CD14-positive monocyte (primary cell): Measurements from ENCODE around the gene CDV3. TPM values are rescaled to one million over a fixed set of nuclear protein-coding genes. Genes with fewer than 3 reads are reported as not detected.

ENCODE experiments used
- DNase-seq, 3 donors: peaks; one replicate each; pipeline ENCODE4 v3.0.0-alpha.2; 2011 to 2022
- H2AFZ ChIP-seq: 2 replicates; pipeline ENCODE4 v1.6.0; 2012; ENCODE audit warnings: mild to moderate bottlenecking, low read depth, low read length, inconsistent platforms; ENCODE audit not compliant: insufficient read depth, poor library complexity, severe bottlenecking
- H3K27ac ChIP-seq, 2 donors: 1 replicate in 1 of 2; 2 replicates in 1 of 2; pipeline ENCODE4 v1.5.1; 2012 to 2013; ENCODE audit warnings: low read length in 2 of 2, control low read depth in 1 of 2, inconsistent platforms in 1 of 2, low read depth in 1 of 2, mild to moderate bottlenecking in 1 of 2
- H3K27me3 ChIP-seq, 2 donors: one replicate each; pipeline versions ENCODE4 v1.6.0 to v1.6.1; 2011 to 2013; ENCODE audit warnings: low read length in 2 of 2; ENCODE audit not compliant: control insufficient read depth in 2 of 2, insufficient read depth in 2 of 2
- H3K36me3 ChIP-seq, 2 donors: replicated peaks in 1 of 2; 1 replicate in 1 of 2; 2 replicates in 1 of 2; pipeline versions ENCODE4 v1.5.1 to v1.6.1; 2012 to 2013; ENCODE audit warnings: low read length in 2 of 2, control low read depth in 1 of 2, inconsistent platforms in 1 of 2, mild to moderate bottlenecking in 1 of 2; ENCODE audit not compliant: insufficient read depth in 2 of 2, control insufficient read depth in 1 of 2
- H3K4me1 ChIP-seq, 2 donors: 1 replicate in 1 of 2; 2 replicates in 1 of 2; pipeline versions ENCODE4 v1.5.1 to v1.6.1; 2012 to 2013; ENCODE audit warnings: low read length in 2 of 2, control low read depth in 1 of 2, inconsistent platforms in 1 of 2, mild to moderate bottlenecking in 1 of 2, moderate library complexity in 1 of 2; ENCODE audit not compliant: insufficient read depth in 2 of 2, control insufficient read depth in 1 of 2
- H3K4me2 ChIP-seq: replicated peaks from 2 replicates; pipeline ENCODE3; 2012; ENCODE audit warnings: low read length, moderate library complexity, mild to moderate bottlenecking; ENCODE audit not compliant: poor library complexity, severe bottlenecking; ENCODE audit errors: extremely low read depth
- H3K4me3 ChIP-seq, 3 experiments: fragments of 200-600 bp in 1 of 3; sonication (generic) in 1 of 3; replicated peaks in 1 of 3; 1 replicate in 2 of 3; 2 replicates in 1 of 3; pipeline ENCODE4 v1.5.1; 2011 to 2013; ENCODE audit warnings: low read length in 3 of 3, mild to moderate bottlenecking in 3 of 3, control low read depth in 2 of 3, low read depth in 2 of 3, inconsistent platforms in 1 of 3, moderate library complexity in 1 of 3
- H3K79me2 ChIP-seq: 2 replicates; pipeline ENCODE4 v1.6.0; 2012; ENCODE audit warnings: mild to moderate bottlenecking, control low read depth, inconsistent platforms, low read length, moderate library complexity; ENCODE audit not compliant: insufficient read depth
- H3K9ac ChIP-seq: 2 replicates; pipeline ENCODE4 v1.6.0; 2017; ENCODE audit warnings: low read length, mild to moderate bottlenecking; ENCODE audit not compliant: insufficient read depth, poor library complexity, severe bottlenecking
- H3K9me3 ChIP-seq, 2 donors: replicated peaks in 1 of 2; 1 replicate in 1 of 2; 2 replicates in 1 of 2; pipeline versions ENCODE4 v1.5.1 to v1.6.1; 2012 to 2013; ENCODE audit warnings: low read length in 2 of 2, control low read depth in 1 of 2; ENCODE audit not compliant: control insufficient read depth in 1 of 2, insufficient read depth in 1 of 2
- H4K20me1 ChIP-seq: 2 replicates; pipeline ENCODE4 v1.6.0; 2012; ENCODE audit warnings: mild to moderate bottlenecking, low read length, control low read depth, moderate library complexity; ENCODE audit not compliant: insufficient read depth
- H3K27ac Mint-ChIP-seq, 7 donors: one replicate each; pipeline ENCODE4 v1.8.0; 2020; ENCODE audit warnings: mild to moderate bottlenecking in 7 of 7, mixed read lengths in 7 of 7, moderate library complexity in 6 of 7, inconsistent platforms in 2 of 7
- H3K27me3 Mint-ChIP-seq, 3 donors: one replicate each; pipeline ENCODE4 v1.8.0; 2021 to 2022; ENCODE audit warnings: low read depth in 3 of 3, mild to moderate bottlenecking in 3 of 3, mixed read lengths in 3 of 3, moderate library complexity in 3 of 3, inconsistent platforms in 1 of 3
- H3K36me3 Mint-ChIP-seq, 2 donors: one replicate each; pipeline ENCODE4 v1.8.0; 2020; ENCODE audit warnings: mixed read lengths in 2 of 2, inconsistent platforms in 1 of 2, mild to moderate bottlenecking in 1 of 2
- H3K4me1 Mint-ChIP-seq: one replicate; pipeline ENCODE4 v1.8.0; 2020; ENCODE audit warnings: mild to moderate bottlenecking, mixed read lengths
- H3K4me3 Mint-ChIP-seq, 2 donors: one replicate each; pipeline ENCODE4 v1.8.0; 2020; ENCODE audit warnings: mild to moderate bottlenecking in 2 of 2, mixed read lengths in 2 of 2, moderate library complexity in 1 of 2
- H3K9me3 Mint-ChIP-seq, 7 donors: one replicate each; pipeline ENCODE4 v1.8.0; 2020 to 2022; ENCODE audit warnings: mixed read lengths in 7 of 7, mild to moderate bottlenecking in 6 of 7, moderate library complexity in 6 of 7, inconsistent platforms in 2 of 7
- CTCF ChIP-seq: fragments of 200-600 bp; IDR thresholded peaks from one replicate; pipeline ENCODE4 v1.8.0; 2022; ENCODE audit warnings: antibody characterized with exemption, mild to moderate bottlenecking
- WGBS: methylation state at CpG from one replicate; pipeline ENCODE4 v1.1.5; 2013; ENCODE audit warnings: missing lambda C conversion rate; ENCODE audit not compliant: insufficient coverage; 5-methylcytosine and 5-hydroxymethylcytosine counted together
- intact Hi-C, 2 donors: fragments of 100-400 bp; cut with micrococcal nuclease; formaldehyde crosslinking; loops; one replicate each; pipeline versions ENCODE4 v1.15.0 to v1.15.1; 2023
- polyA plus RNA-seq, 3 donors: library from polyadenylated mRNA; depleted of rRNA in 1 of 3; unstranded in 2 of 3; stranded (reverse) in 1 of 3; fragments of 300-500 nt in 2 of 3; fragments of >200 nt in 1 of 3; fragmentation: Illumina TruSeq in 2 of 3; gene quantifications; 1 replicate in 2 of 3; 2 replicates in 1 of 3; pipeline ENCODE4 v1.2.3, GENCODE V29; 2012 to 2021

Gene CDV3
- polyA plus RNA-seq, 3 donors: 30.0 to 80.1 (median 30.3) TPM

GRCh38 chr3:133538154-133538553 lies 35.3 kb upstream of the CDV3 start:
- intact Hi-C loops: no loop called here
- no peak for DNase-seq
- H3K4me2 ChIP-seq: no peak overlapping the region
- no peaks in the 10 kb centered on the region for H3K36me3 ChIP-seq
- TF ChIP-seq CTCF: no peak
- no peaks in the 10 kb centered on the region for H3K27me3 ChIP-seq
- Mint-ChIP-seq H3K36me3 (no peaks in the 10 kb centered on the region), H3K9me3 (peaks cover 0 to 15% (median 12%) of the 10 kb centered on the region in 7 donors), H3K27ac (no peak overlapping the region), H3K4me1 (peaks cover 28% of the 10 kb centered on the region), H3K27me3 (peaks cover 0 to 6% (median 5%) of the 10 kb centered on the region in 3 donors), H3K4me3 (no peak overlapping the region)
- no peak overlapping the region for H2AFZ ChIP-seq
- H3K4me1 ChIP-seq: peaks cover 22 to 25% of the 10 kb centered on the region in 2 donors
- 100% methylated on average over 1 of the region's 2 CpGs for WGBS
- no peak overlapping the region for H3K27ac ChIP-seq
- peaks cover 7 to 13% of the 10 kb centered on the region in 2 donors for H3K9me3 ChIP-seq
- no peak overlapping the region for H3K4me3 ChIP-seq
- H3K9ac ChIP-seq: no peak overlapping the region
- H4K20me1 ChIP-seq: no peaks in the 10 kb centered on the region
- no peaks in the 10 kb centered on the region for H3K79me2 ChIP-seq

- Histone ChIP-seq H3K9me3 (peaks cover 7 to 13% of the 10 kb centered on the region in 2 donors), H3K27me3 (no peaks in the 10 kb centered on the region), H2AFZ (peak overlapping the region; percentile 9), H3K9ac (no peak overlapping the region), H3K79me2 (no peaks in the 10 kb centered on the region), H3K4me3 (no peak overlapping the region), H3K27ac (no peak overlapping the region), H3K4me1 (peaks cover 16 to 21% of the 10 kb centered on the region in 2 donors), H3K36me3 (no peaks in the 10 kb centered on the region), H3K4me2 (no peak overlapping the region), H4K20me1 (no peaks in the 10 kb centered on the region)
- Mint-ChIP-seq H3K9me3 (peaks cover 0 to 15% (median 12%) of the 10 kb centered on the region in 7 donors), H3K27me3 (peaks cover 0 to 6% (median 5%) of the 10 kb centered on the region in 3 donors), H3K4me3 (no peak overlapping the region), H3K27ac (peak overlapping the region in 3 of 7 donors; percentile 19 to 67 (median 65)), H3K4me1 (peaks cover 21% of the 10 kb centered on the region), H3K36me3 (no peaks in the 10 kb centered on the region)
- 0% methylated on average over 1 of the region's 2 CpGs for WGBS
- peak in 2 of 3 donors; percentile 4 to 62 for DNase-seq
- no peak for TF ChIP-seq CTCF
- intact Hi-C loops: no loop called here
Measured at GRCh38 chr3:133540896-133541674, 32.4 kb upstream of the CDV3 start.
